Mucosa of descending colon (tissue), 3 donors: ENCODE measurements around the gene NOTCH3. TPM values are rescaled to one million over a fixed set of nuclear protein-coding genes. Genes with fewer than 3 reads are reported as not detected.

Experiments used
- ATAC-seq: fragments of 200-7000 bp; cut with Tn5 transposase; one replicate; pipeline ENCODE4 v1.9.1; 2020; ENCODE audit warnings: mild to moderate bottlenecking, moderate library complexity
- DNase-seq, 3 donors: peaks; one replicate each; pipeline ENCODE4 v3.0.0-alpha.2; 2020
- H3K36me3 ChIP-seq: fragments of 200-600 bp; one replicate; pipeline ENCODE4 v1.8.0; 2021; ENCODE audit warnings: low read depth, mild to moderate bottlenecking
- H3K4me1 ChIP-seq: fragments of 200-600 bp; one replicate; pipeline ENCODE4 v1.8.0; 2021; ENCODE audit warnings: low read depth, mild to moderate bottlenecking
- H3K4me3 ChIP-seq: fragments of 200-600 bp; one replicate; pipeline ENCODE4 v1.8.0; 2021; ENCODE audit warnings: mild to moderate bottlenecking
- H3K9me3 ChIP-seq: fragments of 200-600 bp; one replicate; pipeline ENCODE4 v1.8.0; 2021; ENCODE audit warnings: mild to moderate bottlenecking
- CTCF ChIP-seq: fragments of 200-600 bp; IDR thresholded peaks from one replicate; pipeline ENCODE4 v1.8.0; 2022; ENCODE audit warnings: antibody characterized with exemption, mild to moderate bottlenecking
- intact Hi-C, 2 donors: fragments of 100-400 bp; cut with DNase I in 1 of 2; cut with micrococcal nuclease in 1 of 2; formaldehyde crosslinking; loops; one replicate each; pipeline versions ENCODE4 v1.11.0 to v1.11.1; 2022; cut with DNase I, micrococcal nuclease
- total RNA-seq, 3 donors: library from RNA; stranded (reverse); fragmentation: NEBNext Ultra II Directional in 2 of 3; extraction: Animal tissue kit (Norgen Biotek cat#: 25700) in 2 of 3; gene quantifications; one replicate each; pipeline versions ENCODE4 v1.2.1 to v1.2.4, GENCODE V29; 2021 to 2023
- donor health status: DM: no; HTN: no; CAD: no; lungs with moderate emphysema.
- donor health status: DM: no; HTN: no; CAD: no.
- donor health status: DM: no; HTN: yes; CAD: no.

NOTCH3 gene
- total RNA-seq, 3 donors from 2014 or later, result 3.8 to 13.3 (median 13.0) TPM

- H3K9me3 ChIP-seq, result no peaks in the 10 kb centered on the region
- no peak for ATAC-seq
- no peak for DNase-seq
- H3K4me1 ChIP-seq, result peaks cover 2% of the 10 kb centered on the region
- no peak overlapping the region for H3K4me3 ChIP-seq
- TF ChIP-seq CTCF, result no peak
- intact Hi-C loops, result loop anchor here in 1 of 2 donors (5.0 kb wide), 1 partner anchor 383 kb away; no protein-coding TSS in a partner anchor
- H3K36me3 ChIP-seq, result no peaks in the 10 kb centered on the region
Measured at GRCh38 chr19:15173746-15174404, 26.9 kb downstream of the NOTCH3 start.

- Histone ChIP-seq H3K36me3 (no peaks in the 10 kb centered on the region), H3K4me3 (no peak overlapping the region), H3K9me3 (peaks cover 8% of the 10 kb centered on the region), H3K4me1 (no peaks in the 10 kb centered on the region)
- no peak for DNase-seq
- ATAC-seq, result no peak
- no peak for TF ChIP-seq CTCF
- intact Hi-C loops, result loop anchor here in 1 of 2 donors (5.0 kb wide), 1 partner anchor 387 kb away; no protein-coding TSS in a partner anchor
Measured at GRCh38 chr19:15170345-15170744, 30.4 kb downstream of the NOTCH3 start.

- Histone ChIP-seq H3K4me3 (no peak overlapping the region), H3K36me3 (no peaks in the 10 kb centered on the region), H3K4me1 (no peaks in the 10 kb centered on the region), H3K9me3 (peaks cover 15% of the 10 kb centered on the region)
- TF ChIP-seq CTCF, result no peak
- no peak for DNase-seq
- no peak for ATAC-seq
- intact Hi-C loops, result loop anchor here in 1 of 2 donors (5.0 kb wide), 1 partner anchor 388 kb away; no protein-coding TSS in a partner anchor
Measured at GRCh38 chr19:15169541-15170285, 31.1 kb downstream of the NOTCH3 start.

GRCh38 chr19:15166700-15167099 is 34.1 kb downstream of the NOTCH3 start:
- no peaks in the 10 kb centered on the region for H3K36me3 ChIP-seq
- H3K9me3 ChIP-seq, result peaks cover 16% of the 10 kb centered on the region
- no peak for DNase-seq
- no peak for ATAC-seq
- TF ChIP-seq CTCF, result no peak
- intact Hi-C loops, result no loop called here
- H3K4me1 ChIP-seq, result no peaks in the 10 kb centered on the region
- no peak overlapping the region for H3K4me3 ChIP-seq

GRCh38 chr19:15161028-15161984 is 39.5 kb downstream of the NOTCH3 start:
- ATAC-seq (no peak), DNase-seq (no peak)
- no peaks in the 10 kb centered on the region for H3K4me1 ChIP-seq
- TF ChIP-seq CTCF, result no peak
- H3K4me3 ChIP-seq, result no peak overlapping the region
- H3K9me3 ChIP-seq, result peaks cover 15% of the 10 kb centered on the region
- intact Hi-C loops, result no loop called here
- no peaks in the 10 kb centered on the region for H3K36me3 ChIP-seq
